GM19467 (cell line): Measurements from ENCODE around the gene CAMSAP1.

ENCODE experiments used
- ATAC-seq: cut with Tn5 transposase; IDR thresholded peaks from one replicate; pipeline ENCODE4 v1.9.1; 2021; ENCODE audit warnings: mild to moderate bottlenecking, moderate library complexity; ENCODE audit not compliant: unreplicated experiment

The CAMSAP1 gene

DNA sequence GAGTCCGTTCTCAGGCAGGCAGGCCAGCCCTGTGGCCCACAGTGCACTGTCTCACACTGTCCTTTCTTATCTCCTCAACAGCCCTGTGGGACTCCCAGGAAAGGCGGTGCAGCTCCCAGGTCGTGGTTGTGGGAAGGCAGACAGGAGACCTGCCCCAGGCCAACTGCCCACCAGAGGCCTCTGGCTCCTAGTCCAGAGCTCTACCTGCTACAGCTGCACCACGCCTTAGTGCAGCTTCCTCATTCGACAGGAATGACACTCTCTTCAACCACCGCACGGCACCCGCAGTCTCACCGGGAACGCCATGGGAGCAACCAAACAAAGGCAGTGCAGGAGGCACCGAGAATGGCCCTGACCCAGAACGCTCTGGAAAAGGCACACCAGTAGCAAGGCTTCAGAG lies 25.3 kb downstream of the CAMSAP1 start:
- ATAC-seq: no peak

DNA sequence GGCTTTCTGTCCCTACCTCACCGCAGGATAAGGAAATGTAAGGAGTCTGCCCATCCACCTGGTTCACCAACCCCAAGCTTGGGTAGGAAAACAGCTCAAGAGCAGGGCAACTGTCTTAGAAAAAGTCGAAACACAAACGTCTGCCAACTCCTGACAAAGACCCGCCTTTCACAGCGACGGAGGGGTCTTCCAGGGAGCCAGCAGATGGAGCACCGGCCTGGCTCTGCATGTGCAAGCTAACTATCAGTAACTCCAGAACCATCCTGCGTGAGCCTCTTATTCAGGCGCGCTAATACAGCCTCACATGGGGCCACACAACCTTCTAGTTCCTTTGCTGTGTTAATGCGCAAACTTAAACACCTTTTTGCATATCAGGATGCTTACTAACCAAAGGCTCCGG lies 26.9 kb downstream of the CAMSAP1 start:
- ATAC-seq: no peak

DNA sequence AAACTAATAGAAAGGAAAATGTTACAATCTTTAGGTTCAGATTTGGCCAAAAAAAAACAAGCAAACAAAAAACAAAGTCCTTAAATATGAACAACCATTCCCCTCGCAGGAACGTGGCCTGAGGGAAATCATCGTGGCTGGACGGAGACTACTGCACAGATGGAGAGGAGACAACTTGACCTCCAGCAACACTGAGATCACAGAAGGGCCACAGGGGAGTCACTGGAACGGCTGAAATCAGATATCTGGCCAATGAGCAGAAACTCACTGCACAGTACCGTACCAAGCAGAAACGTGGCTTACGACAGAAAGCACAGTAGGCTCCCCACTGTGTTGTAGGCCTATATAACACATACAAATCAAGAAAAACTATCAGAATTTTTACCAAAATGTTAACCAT lies 27.7 kb downstream of the CAMSAP1 start:
- ATAC-seq: no peak

DNA sequence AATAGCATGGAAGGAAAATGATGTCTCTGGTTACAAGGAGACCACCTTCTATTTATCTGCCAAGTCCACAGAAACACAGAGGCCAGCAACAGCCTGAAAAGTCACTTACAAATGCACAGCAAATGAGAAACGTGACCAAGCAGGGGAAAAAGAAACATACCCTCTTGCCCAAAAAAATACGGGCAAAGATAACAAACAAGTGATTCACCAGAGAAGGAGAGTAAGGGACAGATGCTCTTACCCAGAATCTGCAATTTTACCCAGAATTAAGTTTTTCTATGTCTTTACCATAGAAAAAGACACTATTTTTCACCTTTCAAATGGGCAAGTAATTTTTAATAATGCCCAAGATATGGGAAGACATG lies 28.1 kb downstream of the CAMSAP1 start:
- ATAC-seq: no peak

DNA sequence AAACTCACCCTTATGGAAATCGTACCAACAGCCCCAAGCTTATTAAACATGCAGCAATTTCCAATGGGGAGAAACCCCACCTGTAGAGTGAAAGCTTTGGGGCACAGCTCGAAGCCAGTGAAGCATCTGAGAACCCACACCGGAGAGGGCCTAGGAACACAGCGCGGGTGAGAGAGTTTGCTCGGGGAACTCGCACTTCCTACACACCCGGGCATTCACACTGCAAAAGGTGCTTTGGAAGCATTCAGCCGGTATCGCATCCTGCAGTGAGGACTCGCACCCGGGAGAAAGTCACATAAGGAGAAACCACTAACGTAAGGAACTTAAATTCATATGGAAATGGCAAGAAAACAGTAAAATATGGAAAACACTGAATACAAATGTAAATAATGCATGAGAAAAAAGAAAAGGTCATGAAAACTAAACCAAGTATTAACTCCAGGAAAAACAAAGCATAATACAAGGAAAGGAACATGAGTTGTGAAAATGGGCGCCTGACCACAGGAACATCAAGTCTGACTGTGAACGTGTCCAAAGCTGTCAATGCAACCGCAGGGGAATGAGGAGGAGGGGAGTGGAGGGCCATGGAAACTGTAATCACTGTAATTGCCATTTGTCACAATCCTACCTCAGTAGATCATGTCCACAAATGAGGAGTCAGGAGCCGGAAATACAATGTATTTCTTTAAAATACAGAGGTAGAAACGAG lies 28.7 kb downstream of the CAMSAP1 start:
- no peak for ATAC-seq

DNA sequence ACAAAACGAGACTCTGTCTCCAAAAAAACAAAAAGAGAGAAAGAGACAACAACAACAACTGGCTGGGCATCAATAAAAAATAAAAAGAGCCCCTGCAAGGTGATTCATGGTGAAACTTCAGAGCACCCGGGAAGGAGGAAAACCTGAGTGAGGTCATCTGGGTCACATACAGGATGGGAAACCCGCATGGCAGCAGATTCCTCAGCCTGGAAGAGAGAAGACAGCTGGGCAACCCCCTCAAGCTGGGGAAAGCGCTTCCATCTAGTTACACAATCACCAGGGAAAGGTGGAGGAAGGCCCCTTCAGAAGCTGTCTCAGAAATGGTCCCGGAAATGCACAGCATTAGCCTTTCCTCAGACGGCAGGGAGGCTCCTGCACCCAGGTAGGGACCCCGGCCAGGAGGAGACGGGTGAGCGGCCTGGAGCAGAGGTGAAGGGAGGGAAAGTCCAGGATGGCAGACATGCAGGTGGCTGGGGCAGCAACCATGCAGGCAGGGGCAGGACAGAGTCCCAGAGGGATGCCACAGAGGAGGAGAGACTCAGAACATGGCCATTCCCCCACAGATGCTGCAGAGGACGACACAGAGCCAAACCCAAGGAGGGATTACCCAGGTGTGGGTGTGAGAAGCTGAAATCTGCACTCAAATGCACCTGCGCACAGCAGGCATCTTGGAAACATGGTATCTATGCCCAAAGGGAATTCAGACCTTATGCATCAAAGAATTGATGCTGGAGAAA lies 29.4 kb downstream of the CAMSAP1 start:
- ATAC-seq: no peak

DNA sequence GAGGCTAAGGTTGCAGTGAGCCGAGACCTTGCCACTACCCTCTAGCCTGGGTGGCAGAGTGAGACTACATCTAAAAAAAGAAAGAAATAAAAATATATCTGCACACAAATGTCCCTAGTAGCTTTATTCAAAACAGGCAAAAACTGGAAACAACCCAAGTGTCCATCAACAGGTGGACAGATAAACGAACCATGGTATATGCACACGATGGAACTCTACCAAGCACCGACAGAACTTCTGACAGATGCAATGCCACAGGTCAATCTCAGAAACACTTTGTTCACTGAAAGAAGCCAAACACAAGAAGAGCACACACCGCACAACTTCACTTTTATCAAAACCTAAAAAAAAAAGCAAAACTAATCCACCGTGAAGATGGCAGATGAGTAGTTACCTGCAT lies 30.4 kb downstream of the CAMSAP1 start:
- no peak for ATAC-seq

DNA sequence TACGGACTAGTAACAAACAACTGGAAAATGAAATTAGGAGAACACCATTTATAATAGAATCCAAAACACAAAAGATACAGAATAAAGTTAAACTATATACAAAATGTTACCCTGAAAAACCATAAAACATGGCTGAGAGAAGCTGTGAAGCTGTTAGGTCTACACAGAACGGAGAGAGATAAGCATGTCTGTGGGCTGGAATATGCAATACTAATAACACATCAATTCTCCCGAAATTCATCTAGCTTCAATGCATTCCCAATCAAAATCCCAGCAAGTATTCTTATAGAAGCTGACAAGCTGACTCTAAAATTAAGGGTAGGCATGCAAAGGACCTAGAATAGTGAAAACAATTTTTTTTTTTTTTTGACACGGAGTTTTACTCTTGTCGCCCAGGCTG lies 32.5 kb downstream of the CAMSAP1 start:
- ATAC-seq: no peak

DNA sequence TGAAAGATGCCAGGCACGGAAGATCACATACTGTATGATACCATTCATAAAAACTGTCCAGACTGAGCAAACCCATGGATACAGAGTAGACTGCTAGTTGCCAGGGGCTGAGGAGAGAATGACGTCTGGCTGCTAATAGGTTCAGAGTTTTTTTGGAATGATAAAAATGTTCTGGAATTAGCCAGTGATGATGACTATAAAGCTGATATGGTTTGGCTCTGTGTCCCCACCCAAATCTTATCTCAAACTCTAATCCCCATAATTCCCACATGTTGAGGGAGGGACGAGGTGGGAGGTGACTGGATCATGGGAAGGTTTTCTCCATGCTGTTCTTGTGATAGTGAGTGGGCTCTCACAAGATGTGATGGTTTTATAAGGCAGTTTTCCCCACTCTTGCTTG lies 37.4 kb downstream of the CAMSAP1 start:
- no peak for ATAC-seq

DNA sequence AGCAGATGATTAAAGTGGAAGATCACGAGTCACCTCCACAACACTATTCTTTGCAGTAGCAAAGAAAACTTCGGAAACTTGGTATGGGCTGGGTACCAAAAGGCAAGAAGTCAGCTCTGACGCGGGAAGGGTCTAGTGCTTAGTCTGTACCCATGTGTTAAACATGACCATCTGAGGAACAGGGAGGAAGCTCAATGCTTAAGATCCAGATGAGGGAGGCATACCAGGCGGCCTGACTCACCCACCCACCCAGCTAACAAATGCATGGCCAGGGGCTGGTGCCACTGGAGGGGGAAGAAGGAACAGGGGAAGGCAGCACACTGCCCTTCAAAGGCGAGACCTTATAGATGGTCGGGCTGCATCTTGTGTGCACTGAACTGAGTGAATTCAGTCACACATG lies 41.8 kb downstream of the CAMSAP1 start:
- ATAC-seq: no peak

DNA sequence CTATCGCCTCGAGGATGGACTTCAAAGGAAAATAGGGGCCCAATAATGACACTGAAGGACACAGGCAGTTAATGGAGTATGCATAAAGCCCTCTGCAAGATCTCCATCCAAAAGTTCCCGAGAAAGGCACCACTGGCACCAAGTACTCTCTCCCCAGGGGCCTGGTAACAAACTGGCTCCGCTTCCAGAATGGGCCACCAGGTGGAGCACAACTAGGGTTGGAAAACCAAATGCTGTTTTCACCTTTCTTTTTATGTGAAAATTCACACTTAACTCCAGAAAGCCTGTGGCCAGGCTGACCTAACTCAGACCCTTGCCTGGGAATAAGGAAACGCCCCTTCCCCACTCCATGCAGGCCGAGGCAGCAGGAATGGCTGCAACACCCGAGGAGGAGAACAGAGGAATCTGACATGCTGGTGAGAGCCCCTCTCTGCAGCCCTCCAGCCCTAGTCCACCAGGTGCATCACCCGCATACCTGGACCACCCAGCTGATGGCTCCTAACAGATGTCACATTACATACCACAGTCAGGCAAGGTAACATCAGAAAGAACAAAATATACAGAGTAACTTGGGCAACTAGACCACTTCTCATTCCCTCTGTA lies 42.8 kb downstream of the CAMSAP1 start:
- no peak for ATAC-seq

DNA sequence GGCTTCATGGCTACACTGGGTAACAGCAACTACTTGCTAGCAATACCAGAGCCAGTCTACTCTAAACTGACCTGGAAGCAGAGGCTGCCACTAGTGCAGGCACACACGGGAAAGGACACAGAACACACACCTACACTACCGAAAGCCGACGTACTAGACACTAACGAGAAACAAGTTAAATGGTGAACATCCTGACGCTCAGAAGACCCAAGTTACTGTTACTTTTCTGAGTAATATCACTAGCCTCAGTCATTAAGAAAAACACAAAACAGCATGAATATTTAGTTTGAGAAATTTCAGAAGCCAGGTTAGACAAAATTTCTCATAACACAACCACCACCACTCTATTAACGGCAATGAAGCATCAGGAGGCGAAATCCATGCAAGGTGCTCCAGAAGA lies 44.5 kb downstream of the CAMSAP1 start:
- ATAC-seq: no peak

DNA sequence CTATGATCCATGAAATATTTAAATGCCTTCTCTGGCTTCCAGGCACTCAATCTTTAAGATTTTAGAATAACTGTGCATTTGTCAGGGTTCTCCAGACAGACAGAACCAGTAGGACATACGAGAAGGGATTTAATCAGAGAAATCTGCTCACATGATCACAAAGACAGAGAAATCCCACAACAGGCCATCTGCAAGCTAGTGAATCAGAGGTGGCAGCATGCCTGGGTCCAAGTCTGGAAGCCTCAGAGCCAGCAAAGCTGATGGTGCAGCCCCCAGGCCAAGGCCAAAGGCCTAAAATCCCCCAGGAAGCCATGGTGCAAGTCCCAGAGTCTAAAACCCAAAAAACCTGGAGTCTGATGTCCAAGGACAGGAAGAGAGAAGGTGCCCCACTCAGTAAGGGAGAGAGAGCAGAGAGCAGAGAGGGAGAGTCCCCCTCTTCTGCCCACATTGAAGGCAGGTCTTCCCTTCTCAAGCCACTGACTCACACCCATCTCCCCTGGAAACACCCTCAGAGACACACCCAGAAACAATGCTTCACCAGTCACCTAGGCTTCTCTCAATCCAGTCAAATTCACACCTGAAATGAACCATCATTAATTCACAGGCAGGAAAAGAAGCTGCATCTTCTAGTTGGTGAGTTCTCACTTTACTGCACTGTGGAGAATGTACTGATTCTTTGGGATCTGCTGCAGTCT lies 48.7 kb downstream of the CAMSAP1 start:
- no peak for ATAC-seq

DNA sequence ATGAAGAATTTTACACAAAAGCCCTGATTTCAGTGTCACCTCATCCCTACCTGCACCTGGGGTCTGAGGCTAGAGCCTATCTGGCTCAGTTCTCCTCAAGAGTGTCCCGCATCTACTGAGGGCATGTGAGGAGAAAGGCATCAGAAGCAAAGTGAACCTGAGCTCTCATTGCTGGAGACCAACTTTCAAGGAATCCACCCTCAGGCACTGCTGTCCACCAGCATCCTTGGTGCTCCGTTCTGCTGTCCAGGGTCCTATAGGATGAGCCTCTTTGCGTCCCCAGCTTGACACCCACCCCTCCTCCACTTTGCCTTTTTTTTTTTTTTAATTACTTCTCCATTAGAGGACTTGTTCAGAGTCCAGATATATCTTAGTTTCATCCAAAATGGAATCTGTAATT lies 49.5 kb downstream of the CAMSAP1 start:
- no peak for ATAC-seq

DNA sequence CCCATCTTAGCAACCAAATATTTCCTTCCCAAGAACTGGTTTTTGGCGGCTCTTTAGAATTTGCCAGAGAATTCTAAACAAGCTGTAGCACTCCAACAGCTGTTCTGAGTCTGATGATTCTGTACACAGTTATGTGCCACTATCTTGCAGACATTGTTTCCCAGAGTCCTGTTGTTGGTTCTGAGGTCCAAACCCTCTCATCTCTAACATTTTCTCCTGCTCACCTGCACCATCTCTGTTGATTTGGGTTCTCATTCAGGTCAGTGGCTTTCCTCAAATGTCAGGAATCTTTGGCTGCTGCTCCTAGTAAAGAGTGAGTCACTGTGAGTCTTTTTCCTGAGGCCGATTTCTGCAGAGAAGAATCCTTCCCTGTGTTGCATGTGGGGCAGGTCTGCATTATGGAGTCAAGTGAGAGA lies 50.0 kb downstream of the CAMSAP1 start:
- ATAC-seq: no peak

DNA sequence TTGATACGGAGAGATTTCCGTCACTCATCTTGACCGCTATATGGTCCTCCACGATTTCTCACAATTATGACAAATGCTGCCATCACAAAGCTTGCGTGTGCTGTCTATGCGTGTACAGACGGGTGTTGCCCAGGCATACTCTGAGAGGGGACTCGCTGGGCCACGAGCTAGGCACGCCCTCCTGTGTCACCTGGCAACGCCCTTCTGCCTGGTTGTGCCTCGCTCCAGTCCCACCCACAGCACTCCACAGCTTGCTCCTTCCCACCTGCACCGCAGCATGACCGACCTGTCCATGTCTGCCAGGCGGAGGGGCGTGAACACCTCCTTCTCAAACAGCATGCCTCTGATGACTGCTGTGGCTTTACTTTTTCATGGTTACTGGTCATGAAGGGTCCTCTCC lies 55.6 kb downstream of the CAMSAP1 start:
- no peak for ATAC-seq

DNA sequence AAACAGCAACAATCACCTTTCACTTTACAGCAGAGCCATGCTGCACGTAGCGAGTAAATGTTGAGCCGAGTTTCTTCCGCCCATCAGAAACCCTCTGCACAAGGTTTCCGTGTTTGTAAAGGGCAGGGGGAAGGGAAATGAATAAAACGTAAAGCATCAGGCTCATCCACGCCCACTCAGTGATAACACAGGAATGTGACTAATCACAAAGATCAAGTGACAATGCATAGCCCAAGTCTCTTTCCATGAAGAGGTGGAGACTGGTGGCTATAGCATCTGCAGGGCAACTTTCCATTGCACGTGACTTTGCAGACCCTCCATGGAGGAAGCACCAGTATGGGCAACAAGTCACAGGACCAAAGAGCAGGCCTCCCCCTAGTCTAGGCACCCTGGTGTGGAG lies 56.6 kb downstream of the CAMSAP1 start:
- ATAC-seq: no peak

DNA sequence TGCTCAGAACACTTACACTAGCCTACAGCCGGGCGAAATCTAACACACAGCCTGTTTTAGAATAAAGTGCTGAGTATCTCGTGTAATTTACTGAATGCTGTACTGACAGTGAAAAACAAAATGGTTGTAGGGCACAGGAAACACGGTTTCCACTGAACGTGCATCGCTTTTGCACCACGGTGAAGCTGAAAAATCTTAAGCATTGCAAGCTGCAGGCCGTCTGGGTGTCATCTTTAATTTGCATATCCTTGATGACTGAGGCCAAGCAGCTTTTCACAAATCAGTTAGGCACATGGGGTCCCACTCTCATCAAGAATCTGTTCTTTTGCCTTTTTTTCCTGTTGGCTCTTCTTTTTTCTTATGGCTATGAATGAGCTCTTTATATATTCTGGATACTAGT lies 58.2 kb downstream of the CAMSAP1 start:
- ATAC-seq: no peak

DNA sequence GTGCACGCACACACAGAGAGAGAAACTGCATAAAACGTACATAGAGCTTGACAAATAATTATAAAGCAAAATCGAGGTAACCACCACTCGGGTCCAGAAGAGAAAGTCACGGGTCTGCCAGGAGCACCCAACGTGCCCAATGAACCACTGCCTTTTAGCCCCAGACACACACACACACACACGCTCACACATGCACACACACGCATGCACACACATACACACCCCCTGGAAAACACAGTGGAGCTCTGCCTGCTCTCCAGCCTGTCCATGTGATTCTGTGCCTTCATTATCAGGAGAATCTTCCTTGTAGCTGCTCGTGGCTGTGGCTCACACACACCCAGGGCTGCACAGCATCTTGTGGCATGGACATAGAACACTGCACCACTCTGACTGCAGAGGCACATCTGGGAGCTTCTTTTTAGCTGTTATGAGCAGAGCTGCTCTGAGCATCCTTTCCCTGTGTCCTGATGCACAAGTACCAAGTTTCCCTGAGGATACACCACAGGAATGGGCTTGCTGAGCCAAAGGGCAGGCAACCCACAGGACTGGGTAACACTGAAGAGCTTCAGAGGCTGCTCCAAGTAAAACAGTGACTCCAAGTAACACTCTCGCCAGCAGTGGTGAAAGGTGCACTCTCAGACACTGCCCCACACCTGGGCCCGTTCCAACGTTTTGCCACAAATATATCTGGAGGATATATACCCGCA lies 58.9 kb downstream of the CAMSAP1 start:
- no peak for ATAC-seq

DNA sequence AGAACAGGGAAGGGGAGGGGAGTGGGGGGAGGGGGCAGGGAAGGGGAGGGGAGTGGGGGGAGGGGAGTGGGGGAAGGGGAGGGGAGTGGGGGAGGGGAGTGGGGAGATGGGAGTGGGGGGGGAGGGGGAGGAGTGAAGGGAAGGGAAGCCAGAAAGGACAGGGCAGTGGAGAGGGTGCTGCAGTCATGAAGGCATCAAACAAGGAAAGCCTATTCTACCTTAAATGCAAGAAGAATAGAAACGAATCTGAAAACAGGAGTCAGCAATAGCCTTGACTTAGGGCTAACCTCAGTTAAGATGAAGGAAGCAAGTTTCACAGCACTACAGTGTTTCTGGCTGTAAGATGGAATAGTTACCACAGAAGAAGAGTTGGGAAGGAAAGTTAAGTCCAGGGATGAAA lies 59.5 kb downstream of the CAMSAP1 start:
- no peak for ATAC-seq

DNA sequence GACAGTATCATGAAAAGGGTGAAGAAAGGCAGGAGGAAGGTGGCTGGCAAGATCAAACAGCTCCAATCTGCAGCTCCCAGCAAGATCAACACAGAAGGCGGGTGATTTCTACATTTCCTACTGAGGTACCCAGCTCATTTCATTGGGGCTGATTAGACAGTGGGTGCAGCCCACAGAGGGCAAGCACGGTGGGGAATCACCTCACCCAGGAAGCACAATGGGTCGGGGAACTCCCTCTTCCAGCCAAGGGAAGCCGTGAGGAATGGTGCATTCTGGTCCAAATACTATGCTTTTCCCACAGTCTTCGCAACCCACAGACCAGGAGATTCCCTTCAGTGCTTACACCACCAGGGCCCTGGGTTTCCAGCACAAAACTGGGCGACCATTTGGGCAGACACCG lies 66.8 kb downstream of the CAMSAP1 start:
- no peak for ATAC-seq
